Embryonic facial prominence (tissue), 1 donor: ENCODE measurements around the gene NBEA.
A peak's percentile ranks its signal among the peaks of the same experiment; 100 is the strongest.
"Not testable (repeated sequence)": the region's sequence is repeated elsewhere in the genome, so short reads cannot be mapped to it uniquely, and the experiment has no call there.

ENCODE experiments used
- DNase-seq: peaks from one replicate; pipeline ENCODE4 v3.0.0-alpha.2; 2016; ENCODE audit errors: extremely low spot score

NBEA gene

DNA sequence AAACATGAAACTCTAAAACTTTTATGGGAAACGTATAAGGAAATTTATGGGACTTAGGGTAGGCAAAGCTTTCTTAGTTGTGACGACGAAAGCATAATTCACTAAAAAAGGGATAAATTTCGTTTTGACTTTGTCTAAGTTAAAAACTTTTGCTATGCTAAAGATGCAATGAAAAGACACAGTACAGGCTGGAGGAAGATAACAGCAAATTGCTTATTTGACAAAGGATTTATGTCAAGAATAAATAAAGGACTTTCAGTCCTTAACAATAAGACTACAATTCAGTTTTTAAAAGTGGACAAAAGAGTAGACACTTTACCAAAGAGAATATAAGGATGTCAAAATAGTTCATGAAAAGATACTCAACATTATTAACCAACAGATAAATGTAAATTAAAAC is 150.2 kb downstream of the NBEA start:
- no peak for DNase-seq

DNA sequence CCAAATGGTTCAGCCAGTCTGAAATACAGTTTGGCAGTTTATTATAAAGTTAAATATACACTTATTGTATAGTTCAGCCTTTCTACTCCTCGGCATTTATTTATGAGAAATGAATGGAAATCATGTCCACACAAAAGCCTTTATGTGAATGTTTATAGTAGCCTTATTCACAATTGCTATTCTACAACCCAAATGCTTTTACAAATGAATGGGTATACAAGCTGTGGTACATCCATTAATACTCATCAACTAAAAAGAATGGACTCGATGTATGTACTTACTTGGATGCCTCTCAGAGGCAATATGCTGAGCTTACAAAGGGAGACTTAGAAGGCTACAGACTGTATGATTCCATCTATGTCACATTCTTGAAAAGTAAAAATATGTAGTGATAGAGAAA is 150.7 kb downstream of the NBEA start:
- no peak for DNase-seq

DNA sequence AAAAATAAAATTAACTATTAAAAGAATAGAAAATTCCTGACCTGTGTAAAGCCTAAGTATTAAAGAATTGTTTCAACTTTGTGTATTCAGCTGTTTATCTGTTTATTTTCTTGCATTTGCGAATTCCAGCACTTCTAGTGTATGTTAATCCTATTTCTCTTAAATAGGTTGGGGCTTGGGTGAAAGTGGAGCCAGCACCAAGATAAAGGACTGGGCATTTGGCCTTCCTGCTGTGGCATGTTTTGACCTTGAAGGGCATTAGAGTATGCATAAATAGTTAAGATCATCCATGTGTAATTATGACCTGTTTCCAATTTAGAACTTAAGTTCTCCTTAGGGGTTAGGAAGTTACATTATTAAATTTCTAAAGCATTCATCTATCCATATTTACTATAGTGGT is 151.3 kb downstream of the NBEA start:
- DNase-seq: no peak

- DNase-seq: not testable (repeated sequence)
Measured at GRCh38 chr13:35106771-35107170, 164.7 kb downstream of the NBEA start.

DNA sequence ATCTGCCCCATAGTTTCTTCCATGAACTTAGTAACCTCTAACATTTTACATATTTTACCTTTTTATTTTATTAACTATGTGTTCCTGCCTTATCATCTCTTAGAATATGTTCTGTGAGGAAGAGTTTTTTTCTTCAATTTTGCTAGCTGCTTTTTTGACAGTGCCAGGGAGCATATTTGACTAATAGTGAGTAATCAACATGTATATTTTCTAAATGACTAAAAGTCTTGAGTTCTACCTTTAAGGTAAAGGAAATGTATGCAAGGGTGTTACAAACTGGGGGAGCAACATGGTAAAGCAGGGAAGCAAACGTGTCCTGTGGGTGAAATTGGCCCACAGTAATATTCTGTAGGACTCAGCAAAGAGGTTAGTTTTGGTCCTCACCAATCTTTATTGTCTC is 165.5 kb downstream of the NBEA start:
- no peak for DNase-seq

GRCh38 chr13:35113612-35114011 is 171.5 kb downstream of the NBEA start:
- not testable (repeated sequence) for DNase-seq

DNA sequence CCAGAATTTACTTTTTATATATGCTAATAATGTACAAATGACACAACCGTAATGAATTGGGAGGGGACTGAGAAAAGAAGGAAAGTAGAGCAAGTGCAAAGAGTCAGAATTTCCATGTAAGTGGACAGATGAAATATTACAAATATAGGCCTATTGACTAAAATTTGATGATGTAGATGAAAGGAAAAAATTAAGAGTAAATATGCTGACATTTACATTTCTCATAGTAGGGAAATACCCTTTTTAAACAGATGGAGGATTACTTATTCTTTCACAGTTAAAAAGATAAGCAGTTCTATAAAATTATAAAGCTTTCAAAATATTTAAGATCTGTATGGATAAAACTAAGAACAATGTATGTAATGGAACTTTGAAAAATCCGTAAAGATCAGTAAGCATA is 185.4 kb downstream of the NBEA start:
- DNase-seq: no peak

DNA sequence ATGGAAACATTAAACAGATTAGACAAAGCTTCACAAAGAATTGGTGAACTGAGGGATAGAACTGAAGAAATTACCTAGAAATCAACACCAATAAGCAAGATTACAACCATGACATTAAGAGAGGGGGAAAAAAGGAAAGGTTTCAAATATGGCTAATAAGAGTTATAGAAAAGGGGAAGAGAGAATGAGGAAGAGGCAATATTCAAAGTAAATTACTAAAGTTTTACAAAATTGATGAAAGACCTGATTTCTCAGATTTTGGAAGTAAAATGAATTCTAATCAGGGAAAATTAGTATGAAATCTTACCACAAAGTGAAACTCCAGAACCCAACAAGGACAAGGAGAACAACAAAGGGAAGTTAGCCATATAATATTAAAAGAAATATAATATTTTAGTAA is 187.4 kb downstream of the NBEA start:
- DNase-seq: no peak

DNA sequence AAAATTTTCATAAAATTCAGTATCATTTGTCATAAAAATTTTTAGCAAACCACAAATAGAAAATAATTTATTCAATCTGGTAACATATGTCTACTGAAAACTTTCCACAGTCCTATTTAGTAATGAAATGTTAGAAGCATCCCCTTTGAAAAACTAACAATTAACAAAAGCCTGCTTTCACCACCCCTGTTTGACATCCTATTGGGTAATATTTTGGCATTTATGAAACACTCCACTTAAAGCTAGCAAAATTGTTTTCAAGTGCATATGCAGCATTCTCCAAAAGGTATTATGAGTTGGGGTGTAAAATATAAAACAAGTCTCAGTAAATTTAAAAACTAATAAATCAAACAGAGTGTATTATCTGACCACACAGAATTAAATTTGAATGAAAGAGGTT is 189.4 kb downstream of the NBEA start:
- no peak for DNase-seq

- DNase-seq: no peak
Measured at GRCh38 chr13:35136585-35136984, 194.5 kb downstream of the NBEA start.

DNA sequence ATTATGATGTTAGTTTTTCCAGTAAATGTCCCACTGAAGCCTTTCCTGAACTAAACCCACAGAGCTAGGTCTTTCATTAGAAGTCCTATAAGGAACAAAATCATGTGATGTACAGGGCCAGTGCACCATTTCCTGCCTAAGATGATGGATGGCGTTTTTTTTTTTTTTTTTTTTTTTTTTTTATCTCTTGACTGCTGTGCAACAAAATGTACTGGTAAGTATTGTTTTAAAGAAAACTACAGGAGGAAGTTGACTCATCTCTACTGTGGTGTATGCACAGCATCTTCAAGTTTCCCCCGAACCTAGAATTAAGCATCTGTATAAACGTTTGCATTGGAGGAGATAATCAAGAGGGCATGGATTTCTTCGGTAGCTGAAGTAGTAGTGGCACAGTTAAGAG is 197.5 kb downstream of the NBEA start:
- no peak for DNase-seq

DNA sequence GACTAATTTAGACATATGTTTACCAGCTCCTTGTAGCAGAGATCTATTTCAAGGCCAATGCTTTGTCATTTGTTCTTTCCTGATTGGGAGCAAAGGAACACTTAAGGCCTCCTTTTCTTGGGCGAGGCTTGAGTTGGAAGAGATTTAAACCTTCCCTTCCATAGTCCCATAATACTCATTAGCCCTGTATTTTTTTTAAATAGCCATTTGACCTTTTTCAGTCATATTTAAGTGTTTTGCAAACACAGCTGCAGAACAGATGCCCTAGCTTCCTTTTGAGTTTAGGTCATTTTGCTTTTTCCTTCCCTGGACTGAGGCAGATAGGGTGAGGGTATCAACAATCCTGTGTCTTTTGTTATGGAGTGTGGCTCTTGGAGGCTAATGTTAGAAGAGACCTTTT is 198.3 kb downstream of the NBEA start:
- no peak for DNase-seq

- no peak for DNase-seq
Measured at GRCh38 chr13:35140831-35141230, 198.8 kb downstream of the NBEA start.

- no peak for DNase-seq
Measured at GRCh38 chr13:35143123-35143522, 201.1 kb downstream of the NBEA start.

- DNase-seq: no peak
Measured at GRCh38 chr13:35144166-35144890, 202.3 kb downstream of the NBEA start.

DNA sequence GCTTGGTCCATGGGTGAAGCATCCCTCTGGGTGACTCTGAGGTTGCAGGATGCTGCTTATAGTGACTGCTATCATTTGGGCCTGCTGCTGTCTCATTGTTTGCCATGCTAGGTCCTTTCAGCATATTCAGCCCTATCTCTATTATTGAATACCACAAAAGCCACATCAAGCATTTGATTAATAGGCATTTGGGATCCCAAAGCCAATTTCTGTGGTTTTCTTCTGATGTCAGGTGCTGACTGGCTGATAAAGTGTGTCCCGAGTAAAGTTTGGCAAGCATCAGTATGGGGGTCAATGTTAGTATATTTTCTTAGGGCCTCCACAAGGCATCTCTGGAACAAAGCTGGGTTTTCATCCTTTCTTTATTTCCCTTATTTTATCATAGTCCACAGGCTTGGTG is 204.6 kb downstream of the NBEA start:
- DNase-seq: no peak

DNA sequence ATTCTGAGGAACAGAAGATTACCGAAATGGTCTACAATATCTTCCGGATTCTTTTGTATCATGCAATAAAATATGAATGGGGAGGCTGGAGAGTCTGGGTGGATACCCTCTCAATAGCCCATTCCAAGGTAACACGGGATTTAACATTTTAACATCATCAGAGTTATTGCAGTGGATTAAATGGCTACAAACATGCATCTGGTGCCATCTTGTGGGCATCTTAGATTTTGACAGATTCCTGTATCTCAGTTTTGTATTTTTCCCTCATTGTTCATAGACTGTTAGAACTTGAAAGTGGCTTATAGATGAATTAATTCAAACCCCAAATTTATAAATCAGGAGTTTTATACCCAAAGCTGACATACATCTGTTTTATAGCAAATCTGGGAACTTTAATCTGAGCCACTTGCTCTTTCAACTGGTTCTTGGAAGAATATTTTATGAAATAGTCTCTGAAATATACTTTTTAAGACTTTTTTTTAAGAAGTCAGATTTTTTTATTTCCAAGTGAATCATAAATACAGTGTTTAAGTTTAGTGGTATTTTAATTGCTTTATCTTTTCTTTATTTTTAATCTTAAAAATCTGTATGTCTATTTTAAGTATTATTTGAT is 215.2 kb downstream of the NBEA start:
- peak; percentile 27 for DNase-seq

GRCh38 chr13:35159041-35159440 is 217.0 kb downstream of the NBEA start:
- DNase-seq: no peak

DNA sequence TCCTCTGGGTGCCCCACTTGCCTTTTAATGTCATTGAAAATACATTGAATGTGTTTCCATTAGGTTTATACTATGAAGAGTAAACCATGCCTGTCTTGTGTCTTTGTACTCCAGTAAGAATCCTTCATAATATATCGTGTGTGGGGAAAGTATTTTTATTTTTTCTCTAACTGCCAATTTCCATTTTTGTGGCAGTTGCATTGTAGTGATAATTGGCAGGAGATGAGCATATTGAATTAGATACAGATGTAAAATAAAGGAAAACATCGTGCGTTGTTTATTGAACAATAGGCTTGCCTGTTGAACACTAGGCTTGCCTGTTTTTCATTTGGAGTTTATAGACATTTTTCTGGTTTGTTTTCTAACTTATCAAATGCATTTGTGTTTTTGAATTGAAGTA is 218.8 kb downstream of the NBEA start:
- peak; percentile 19 for DNase-seq

DNA sequence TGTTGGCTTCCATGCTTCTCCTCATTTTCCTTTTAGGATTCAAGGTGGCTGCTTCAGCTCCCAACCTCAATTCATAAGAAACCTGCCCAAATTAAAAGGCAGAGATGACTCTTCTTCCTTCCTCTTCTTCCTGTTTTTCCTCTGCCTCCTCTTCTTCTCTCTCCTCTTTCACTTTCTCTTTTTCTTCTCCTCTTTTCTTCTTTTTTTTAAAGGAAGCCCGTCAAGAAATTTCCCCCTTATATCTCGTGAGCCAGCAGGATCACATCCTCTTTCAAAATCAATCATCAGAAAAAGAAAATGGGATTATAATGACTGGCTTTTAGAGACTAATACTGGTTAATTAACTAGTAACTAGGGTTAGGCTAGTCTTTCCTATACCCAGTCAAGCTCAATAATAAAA is 220.3 kb downstream of the NBEA start:
- peak; percentile 73 for DNase-seq

DNA sequence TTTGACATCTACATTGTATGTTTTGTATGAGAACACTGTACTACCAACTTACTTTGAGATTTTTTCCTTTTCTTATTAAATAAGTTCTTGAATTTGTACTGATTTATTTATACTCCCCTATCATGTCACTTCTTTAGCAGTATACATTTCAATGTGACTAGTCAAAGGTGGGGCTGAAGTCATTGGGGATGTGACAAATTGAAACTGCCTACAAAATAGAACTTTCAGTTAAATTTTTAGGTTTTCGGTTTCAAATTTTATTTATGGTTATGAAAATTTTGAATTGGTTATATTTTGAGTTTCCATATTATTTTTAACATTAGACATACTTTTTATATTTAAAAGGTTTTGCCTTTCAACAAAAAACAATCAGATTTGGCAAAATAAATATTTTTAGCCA is 221.6 kb downstream of the NBEA start:
- no peak for DNase-seq

GRCh38 chr13:35164324-35164932 is 222.4 kb downstream of the NBEA start:
- peak; percentile 70 for DNase-seq

DNA sequence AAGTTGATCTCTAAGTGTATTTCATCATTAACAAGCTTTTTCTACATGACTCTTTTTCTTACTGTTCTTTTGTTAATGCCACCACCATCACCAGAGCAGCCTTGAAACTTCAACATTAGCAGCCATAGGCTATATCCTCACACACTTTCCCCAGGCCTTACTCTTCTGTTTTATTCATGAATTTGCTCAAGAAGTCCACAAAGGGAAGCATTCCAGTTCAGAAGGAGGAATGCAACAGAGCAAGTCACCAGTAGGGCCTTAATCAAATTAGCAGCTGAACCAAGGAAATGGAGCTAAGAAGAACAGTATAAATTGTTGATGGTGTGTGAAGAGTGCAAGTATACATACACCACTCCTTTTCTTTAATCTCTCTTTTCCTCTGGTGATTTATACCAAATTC is 223.1 kb downstream of the NBEA start:
- DNase-seq: no peak
